ENCODE measurements around the gene GYPC.

- TF ChIP-seq GATA2 (IDR thresholded peaks at IDR 0.05; ENCODE audit: low read depth, low read length) (no peak), GATA3 (IDR thresholded peaks at IDR 0.05; ENCODE audit: low read depth, low read length) (no peak)
Measured at GRCh38 chr2:126715576-126716406, 59.8 kb downstream of the GYPC start.

Data from SH-SY5Y (cell line).